NCI-H187 (cell line): ENCODE results near the gene MBD1.
"Not testable (repeated sequence)": the region's sequence is repeated elsewhere in the genome, so short reads cannot be mapped to it uniquely, and the experiment has no call there.

Experiments used
- DNase-seq, 2 experiments: peaks; one replicate each; lab custom pipeline; 2025; lab: John Stamatoyannopoulos, UW

MBD1 gene

DNA sequence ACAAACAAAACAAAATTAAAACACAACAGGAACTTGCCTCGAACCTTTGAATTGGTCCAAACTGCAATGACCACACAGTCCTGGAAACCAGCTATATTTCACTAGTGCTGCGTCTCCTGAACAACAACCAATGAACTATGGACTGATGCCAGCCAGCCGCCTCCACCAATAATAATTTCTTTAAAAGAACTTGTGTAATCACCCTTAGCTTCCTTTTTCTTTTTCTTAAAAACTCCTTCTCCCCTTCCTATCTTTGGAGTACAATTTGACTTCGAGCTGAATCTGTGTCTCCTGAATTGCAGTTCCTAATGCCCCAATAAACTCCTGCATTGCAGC is 7.8 kb upstream of the MBD1 start:
- no peak for DNase-seq

GRCh38 chr18:50288348-50289107 is 7.2 kb upstream of the MBD1 start:
- DNase-seq, result not testable (repeated sequence)

DNA sequence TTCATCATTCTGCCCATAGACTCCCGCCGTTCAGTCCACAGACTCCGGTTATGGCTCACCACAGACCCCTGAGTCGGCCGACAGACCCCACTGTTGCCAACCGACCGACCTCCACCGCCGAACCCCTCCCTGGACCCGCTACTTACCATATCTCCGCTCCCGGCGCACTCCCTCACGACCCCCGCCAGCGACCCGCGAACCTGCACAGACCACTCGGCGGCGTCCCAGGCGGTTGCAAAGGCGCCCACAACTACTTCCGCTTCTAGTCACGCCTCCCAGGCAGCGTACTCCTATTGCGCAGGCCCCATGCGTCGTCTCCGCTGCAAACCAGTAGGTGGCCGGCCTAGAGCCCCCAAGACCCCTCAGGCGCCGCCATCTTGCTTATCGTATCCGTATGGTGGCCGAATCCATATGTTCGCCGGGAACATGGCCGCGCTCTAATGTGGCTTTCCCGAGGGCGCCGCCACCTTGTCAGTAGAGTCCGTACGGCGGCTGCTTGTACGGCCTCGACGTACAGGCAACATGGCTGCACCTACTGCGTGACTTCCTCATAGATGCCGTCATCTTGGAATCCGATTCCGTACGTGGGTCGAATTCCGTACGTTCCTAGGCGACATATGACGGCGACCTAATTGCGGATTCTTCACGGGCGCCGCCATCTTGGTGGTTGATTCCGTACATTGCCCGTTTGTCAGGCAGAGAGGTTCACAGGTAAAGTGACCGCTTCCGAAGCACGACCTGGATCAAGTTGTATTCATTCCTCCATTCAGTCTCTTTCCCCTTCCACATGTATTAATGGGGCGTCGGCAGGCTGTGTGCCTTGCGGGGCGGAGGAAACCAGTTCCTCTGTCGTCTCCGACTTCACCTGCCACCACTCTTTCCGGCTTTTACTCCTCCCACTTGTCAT is 6.4 kb upstream of the MBD1 start, which contains the start of gene CXXC1:
Gene CXXC1, minus strand, starts transcription at position 252 of the 907 bp plus-strand sequence. Its CDS starts 103 bp downstream, at position 149.
- DNase-seq, result peak; percentile 95 to 99

DNA sequence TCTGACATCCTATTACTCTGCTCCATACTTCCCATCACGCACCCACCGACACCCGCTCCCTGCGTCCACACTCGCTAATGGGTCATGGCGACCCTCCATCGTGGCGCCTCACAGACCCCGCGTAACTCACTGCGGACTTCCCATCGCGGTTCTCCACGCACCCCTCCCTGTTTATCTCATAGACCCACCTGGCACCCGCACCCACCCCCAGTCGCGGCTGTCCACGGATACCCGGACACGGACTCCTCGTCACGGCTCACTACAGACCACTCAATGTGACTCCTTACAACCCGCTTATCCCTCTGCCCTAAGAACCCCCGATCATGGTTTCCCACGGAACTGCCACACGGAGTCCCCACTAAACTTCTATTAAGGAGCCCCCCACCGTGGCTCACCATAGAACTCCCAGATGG is 5.7 kb upstream of the MBD1 start:
- DNase-seq, result no peak

DNA sequence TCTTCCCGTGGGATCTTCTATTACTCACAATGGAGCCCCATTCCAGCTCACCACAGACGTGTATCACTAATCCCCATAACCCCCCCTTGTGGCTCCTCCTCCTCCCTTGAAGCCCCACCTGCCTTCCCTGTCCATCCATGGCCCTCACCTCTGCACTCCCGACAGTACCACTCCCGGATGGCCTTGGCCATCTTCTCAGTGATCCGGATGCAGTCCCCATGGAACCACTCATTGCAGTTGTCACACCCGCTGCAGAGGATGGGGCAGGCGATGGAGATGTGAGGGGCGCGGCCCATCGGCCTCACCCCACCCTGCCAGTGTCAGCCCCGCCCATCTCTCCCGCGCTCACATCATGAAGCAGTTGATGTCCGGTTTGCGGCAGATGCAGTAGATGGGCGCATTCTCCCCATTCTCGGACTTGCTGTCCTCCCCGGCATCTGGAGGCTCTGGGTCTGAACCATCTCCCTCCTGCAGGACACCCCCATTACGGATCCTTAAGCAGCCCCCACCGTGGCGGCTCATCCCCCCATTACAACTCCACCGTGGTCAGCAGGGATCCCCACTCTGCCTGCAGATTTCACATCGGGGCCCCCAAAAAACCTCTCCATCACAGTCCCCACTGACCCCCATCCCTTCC is 5.2 kb upstream of the MBD1 start:
- no peak for DNase-seq

GRCh38 chr18:50285631-50286321 is 4.5 kb upstream of the MBD1 start:
- DNase-seq, result no peak

DNA sequence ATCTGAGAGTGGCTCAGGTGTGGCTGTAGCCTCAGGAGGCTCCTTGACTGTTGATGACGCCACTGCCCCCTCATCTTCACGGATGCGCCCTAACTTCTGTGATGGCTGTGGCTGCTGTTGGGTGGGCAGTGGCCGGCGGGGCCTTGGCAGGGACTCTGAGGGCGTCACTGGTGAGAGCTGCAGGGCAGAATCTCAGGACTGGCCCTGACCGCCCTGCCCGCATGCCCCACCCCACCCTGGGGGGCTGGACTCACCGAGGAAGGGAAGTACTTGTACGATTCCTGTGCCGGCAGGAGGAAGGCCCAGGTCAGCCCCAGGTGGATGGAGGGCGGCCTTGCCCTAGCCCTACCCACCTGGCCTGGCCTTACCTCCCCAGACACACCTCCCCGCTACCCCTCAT is 3.7 kb upstream of the MBD1 start:
- DNase-seq, result no peak

DNA sequence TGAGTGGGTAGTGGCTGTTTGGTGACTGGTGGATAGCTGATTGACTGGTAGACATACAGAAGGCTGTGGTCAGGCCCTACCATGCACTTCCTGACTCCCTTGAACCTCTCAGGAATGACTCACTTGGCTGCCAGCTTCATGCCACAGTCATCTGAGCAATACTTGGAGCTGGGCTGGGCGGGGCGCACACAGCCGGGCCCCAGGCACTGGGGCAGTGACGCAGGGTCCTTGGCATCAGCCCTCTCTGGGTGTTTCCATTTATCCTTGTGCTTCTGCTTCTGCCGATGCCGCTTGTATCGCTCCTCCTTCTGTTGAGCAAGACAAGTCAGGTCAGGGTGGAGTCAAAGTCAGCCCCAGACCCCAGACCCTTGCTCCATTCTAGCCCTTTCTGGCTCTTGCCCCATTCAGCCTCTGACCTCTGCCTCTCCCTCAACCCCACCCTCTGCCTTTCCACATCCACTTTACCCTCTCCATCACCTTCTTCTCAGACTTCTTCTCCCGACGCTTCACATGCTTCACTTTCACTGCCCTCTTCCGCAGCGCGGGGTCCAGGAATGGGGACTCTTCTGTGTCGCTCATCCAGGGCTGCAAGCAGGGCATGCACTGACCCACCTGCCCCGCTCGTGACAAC is 3.0 kb upstream of the MBD1 start:
- DNase-seq, result no peak

- DNase-seq, result no peak
These were observed 2.3 kb upstream of the MBD1 start for GRCh38 chr18:50283469-50284209.

DNA sequence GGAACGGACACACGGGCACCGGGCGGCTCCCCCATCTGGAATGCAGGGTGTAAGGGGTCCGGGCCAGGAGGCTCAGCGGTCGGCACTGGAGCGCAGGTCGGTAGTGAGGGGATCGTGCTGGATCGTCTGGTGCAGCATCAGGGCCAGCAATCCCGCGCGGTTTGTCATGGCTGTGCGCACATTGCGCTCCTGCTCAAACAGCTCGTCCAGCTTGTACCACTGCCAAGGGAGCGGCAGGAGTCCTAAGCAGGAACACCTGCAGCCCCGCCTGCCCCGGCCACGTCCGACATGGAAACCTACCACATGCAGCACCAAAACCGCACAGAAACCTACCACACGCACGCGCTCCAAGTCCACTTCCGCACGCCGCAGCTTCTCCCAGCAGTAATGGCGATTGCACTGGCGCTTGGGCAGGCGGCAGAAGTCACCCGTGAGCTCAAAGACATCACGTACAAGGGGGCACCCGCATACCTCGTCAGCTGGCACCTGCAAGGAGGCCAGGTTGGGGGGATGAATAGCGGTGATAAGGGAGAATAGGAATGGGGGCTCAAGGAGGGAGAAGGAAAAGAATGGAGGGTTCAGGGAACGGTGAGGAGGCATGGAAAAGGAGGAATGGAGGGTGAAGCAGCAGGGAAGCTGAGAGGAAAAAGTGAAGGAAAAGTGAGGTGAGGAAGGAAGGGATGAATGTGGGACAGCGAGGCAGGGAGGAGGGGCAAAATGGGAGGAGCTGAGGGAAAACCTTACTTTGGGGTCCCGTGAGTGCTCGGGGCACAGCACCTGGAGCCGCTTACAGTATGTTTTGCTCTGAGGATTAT is 1.4 kb upstream of the MBD1 start:
- DNase-seq, result no peak

- no peak for DNase-seq
These were observed 723 bp upstream of the MBD1 start for GRCh38 chr18:50281972-50282520.

DNA sequence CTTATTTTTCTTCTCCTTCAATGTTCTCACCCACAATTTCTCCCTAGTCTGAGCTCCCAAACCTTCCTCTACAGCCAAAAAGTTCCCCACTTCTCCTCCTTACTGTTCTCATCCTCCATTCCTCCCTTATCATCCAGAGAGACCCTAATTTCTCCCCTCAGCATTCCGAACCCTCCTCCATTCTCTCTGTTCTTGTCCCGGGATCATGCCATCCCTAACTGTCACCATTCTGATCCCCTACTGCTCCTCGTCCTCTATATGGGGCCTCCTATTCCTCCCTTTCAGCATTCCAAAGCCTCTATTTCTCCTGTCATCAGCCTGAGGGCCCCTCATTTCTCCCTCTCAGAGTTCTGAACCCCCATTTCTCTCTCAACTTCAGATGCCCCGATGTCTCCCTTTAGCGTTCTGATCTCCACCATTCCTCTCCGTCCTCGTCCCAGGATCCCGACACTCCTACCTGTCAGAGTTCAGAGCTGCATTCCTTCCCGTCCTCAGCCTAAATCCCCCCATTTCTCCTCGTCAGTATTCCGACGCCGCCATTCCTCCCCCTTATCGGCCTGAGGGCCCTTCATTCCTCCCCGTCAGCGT is 522 bp downstream of the MBD1 start:
- no peak for DNase-seq

GRCh38 chr18:50279752-50280151 is 1.6 kb downstream of the MBD1 start:
- no peak for DNase-seq

- DNase-seq, result no peak
These were observed 3.4 kb downstream of the MBD1 start for GRCh38 chr18:50277942-50278341.

GRCh38 chr18:50276452-50276851 is 4.9 kb downstream of the MBD1 start:
- no peak for DNase-seq

- DNase-seq, result no peak
These were observed 5.8 kb downstream of the MBD1 start for GRCh38 chr18:50275503-50276036.

- DNase-seq, result no peak
These were observed 6.4 kb downstream of the MBD1 start for GRCh38 chr18:50274941-50275340.

- no peak for DNase-seq
These were observed 7.3 kb downstream of the MBD1 start for GRCh38 chr18:50274044-50274442.
